ENCODE results near the gene NLE1. TPM values are rescaled to one million over a fixed set of nuclear protein-coding genes. Genes with fewer than 3 reads are reported as not detected.

NLE1 gene
- total and polyA plus RNA-seq, 2 donors (not counting 1 experiment from before 2014, with no cell fraction given), result 16.5 to 17.5 TPM

DNA sequence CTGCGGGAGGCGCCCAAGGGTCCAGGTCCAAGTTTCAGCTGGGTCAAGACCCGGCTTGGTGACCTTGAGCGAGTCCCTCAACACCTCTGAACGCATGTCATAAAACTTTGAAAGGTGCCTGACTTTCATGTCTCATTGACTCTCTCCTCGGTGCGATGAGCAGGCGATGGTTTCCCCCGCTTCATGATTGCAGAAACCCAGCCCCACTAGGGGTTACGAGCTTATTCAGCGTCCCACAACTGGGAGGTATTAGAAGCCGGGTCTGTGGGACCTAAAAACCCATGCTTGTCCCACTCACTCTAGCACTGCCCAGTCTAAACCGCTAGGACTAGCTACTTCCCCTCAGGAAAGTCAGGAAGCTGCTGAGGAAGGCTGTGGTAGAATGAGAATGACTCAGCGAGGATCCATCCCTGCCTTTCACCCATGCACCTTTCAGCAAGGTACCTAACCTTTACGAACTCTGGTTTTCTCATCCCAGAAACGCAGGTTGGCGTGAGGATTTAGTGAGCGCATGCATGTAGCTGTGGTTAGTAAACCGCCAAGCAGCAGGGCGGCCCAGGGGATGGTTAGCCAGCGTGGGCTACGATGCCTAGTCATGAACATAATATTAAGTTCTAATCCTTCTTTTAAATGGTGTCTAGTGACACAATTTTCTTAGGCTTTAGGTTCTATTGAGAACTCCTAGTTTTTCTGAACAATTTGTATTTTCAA, 52.4 kb downstream of the NLE1 start:
- DNase-seq, result no peak

More for the DNA sequence above, 52.4 kb downstream of the NLE1 start:
- ChIA-PET CTCF (interaction anchor here (0.8 to 5.2 kb wide), 34 partner anchors 14 to 548 kb away, joined by 3 to 70 read pairs (median 4); partner anchors contain the start of genes LIG3, NLE1 and RFFL), POLR2A (interaction anchor here (0.9 to 1.6 kb wide), 6 partner anchors 16 to 128 kb away, joined by 3 to 6 read pairs (median 3); partner anchors contain the start of genes CCT6B, LIG3, RAD51D and ZNF830)
- Mint-ChIP-seq H3K9me3 (ENCODE audit: insufficient read depth) (no peaks in the 10 kb centered on the region), H3K4me1 (peaks cover 36% of the 10 kb centered on the region), H3K4me3 (peak overlapping the region; percentile 93), H3K27me3 (no peaks in the 10 kb centered on the region), H3K27ac (peak overlapping the region; percentile 91)
- 0% methylated on average over 10 of the region's 22 CpGs for WGBS (ENCODE audit: insufficient coverage)
- H3K36me3 ChIP-seq (replicated peaks in 1 of 2; ENCODE audit: control extremely low read depth in 1 of 2, control insufficient read depth in 1 of 2, extremely low read depth in 1 of 2, insufficient read depth in 2 of 2, low read length in 1 of 2), result no peaks in the 10 kb centered on the region
- peak overlapping the region; percentile 96 for H3K4me2 ChIP-seq (replicated peaks; ENCODE audit: low read depth, low read length, poor library complexity, severe bottlenecking)
- H3K27me3 ChIP-seq (replicated peaks in 1 of 4; ENCODE audit: control extremely low read depth in 1 of 4, control insufficient read depth in 3 of 4, insufficient read depth in 4 of 4, low read length in 3 of 4), result no peaks in the 10 kb centered on the region
- peak overlapping the region; percentile 94 for H2AFZ ChIP-seq (ENCODE audit: insufficient read depth, low read depth, low read length, poor library complexity, severe bottlenecking)
- H3K79me2 ChIP-seq (ENCODE audit: control insufficient read depth, insufficient read depth, low read length), result peaks cover 44% of the 10 kb centered on the region
- H4K20me1 ChIP-seq (ENCODE audit: control insufficient read depth, insufficient read depth, low read length, poor library complexity, severe bottlenecking), result no peaks in the 10 kb centered on the region
- H3K9ac ChIP-seq (ENCODE audit: low read length), result peak overlapping the region; percentile 75
- intact Hi-C loops (cut with micrococcal nuclease), result loop anchor here (1.0 to 2.0 kb wide), 9 partner anchors 30 to 497 kb away; partner anchors contain the start of genes AP2B1, CCT6B, LIG3 and NLE1
- peak overlapping the region; percentile 48 to 76 (median 66) for H3K4me3 ChIP-seq (ENCODE audit: control extremely low read depth in 1 of 5, extremely low read depth in 1 of 5, insufficient read depth in 1 of 5, low read depth in 2 of 5, low read length in 4 of 5)
- H3K9me3 ChIP-seq (ENCODE audit: control extremely low read depth in 1 of 3, control insufficient read depth in 2 of 3, insufficient read depth in 1 of 3, low read length in 2 of 3), result no peaks in the 10 kb centered on the region
- H3K27ac ChIP-seq (ENCODE audit: low read length in 2 of 2), result peak overlapping the region; percentile 72 to 92
- peak; percentile 10 for ATAC-seq (ENCODE audit: low read depth)
- peaks cover 17 to 21% of the 10 kb centered on the region in 2 donors for H3K4me1 ChIP-seq (ENCODE audit: control insufficient read depth in 2 of 2, insufficient read depth in 2 of 2, low read length in 2 of 2)
- TF ChIP-seq, protein P1, sequence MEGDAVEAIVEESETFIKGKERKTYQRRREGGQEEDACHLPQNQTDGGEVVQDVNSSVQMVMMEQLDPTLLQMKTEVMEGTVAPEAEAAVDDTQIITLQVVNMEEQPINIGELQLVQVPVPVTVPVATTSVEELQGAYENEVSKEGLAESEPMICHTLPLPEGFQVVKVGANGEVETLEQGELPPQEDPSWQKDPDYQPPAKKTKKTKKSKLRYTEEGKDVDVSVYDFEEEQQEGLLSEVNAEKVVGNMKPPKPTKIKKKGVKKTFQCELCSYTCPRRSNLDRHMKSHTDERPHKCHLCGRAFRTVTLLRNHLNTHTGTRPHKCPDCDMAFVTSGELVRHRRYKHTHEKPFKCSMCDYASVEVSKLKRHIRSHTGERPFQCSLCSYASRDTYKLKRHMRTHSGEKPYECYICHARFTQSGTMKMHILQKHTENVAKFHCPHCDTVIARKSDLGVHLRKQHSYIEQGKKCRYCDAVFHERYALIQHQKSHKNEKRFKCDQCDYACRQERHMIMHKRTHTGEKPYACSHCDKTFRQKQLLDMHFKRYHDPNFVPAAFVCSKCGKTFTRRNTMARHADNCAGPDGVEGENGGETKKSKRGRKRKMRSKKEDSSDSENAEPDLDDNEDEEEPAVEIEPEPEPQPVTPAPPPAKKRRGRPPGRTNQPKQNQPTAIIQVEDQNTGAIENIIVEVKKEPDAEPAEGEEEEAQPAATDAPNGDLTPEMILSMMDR (IDR thresholded peaks at IDR 0.05), result no peak
- no peak for TF ChIP-seq EZH2 (IDR thresholded peaks at IDR 0.05; ENCODE audit: borderline replicate concordance, insufficient read depth, low read depth, low read length, poor library complexity, severe bottlenecking)

All from B cell (primary cell).